Testis (tissue), 2 donors: ENCODE results near the gene ARHGAP20.

Experiments
- CTCF ChIP-seq, 3 experiments: fragments of 450-650 bp in 2 of 3; fragments of 200-600 bp in 1 of 3; sonication (generic) in 1 of 3; IDR thresholded peaks; one replicate each; pipeline ENCODE4 v1.5.1; 2016 to 2019; ENCODE audit warnings: antibody characterized with exemption in 3 of 3, mild to moderate bottlenecking in 2 of 3, moderate library complexity in 1 of 3
- POLR2A ChIP-seq: fragments of 450-650 bp; IDR thresholded peaks from one replicate; pipeline ENCODE4 v1.6.1; 2017; ENCODE audit warnings: antibody characterized with exemption, mild to moderate bottlenecking, moderate library complexity

- TF ChIP-seq POLR2A (no peak), CTCF (IDR thresholded peaks at IDR 0.05) (no peak)
Observed at GRCh38 chr11:110614031-110614430, 98.2 kb downstream of the ARHGAP20 start.
